GM23338 (cell line): ENCODE results near the gene UBXN4. TPM values are rescaled to one million over a fixed set of nuclear protein-coding genes. Genes with fewer than 3 reads are reported as not detected.
A peak's percentile ranks its signal among the peaks of the same experiment; 100 is the strongest.

Experiments used
- ATAC-seq: fragments of 200-7000 bp; cut with Tn5 transposase; 3 replicates; pipeline ENCODE4 v1.9.1; 2020
- DNase-seq: peaks from one replicate; pipeline ENCODE4 v3.0.0-alpha.2; 2015; ENCODE audit warnings: low spot score
- H2AFZ ChIP-seq: fragments of 200-600 bp; sonication (generic); 2 replicates; pipeline ENCODE4 v1.8.0; 2016; ENCODE audit warnings: antibody characterized with exemption, mild to moderate bottlenecking, moderate library complexity
- H3F3A ChIP-seq: fragments of 200-600 bp; sonication (generic); replicated peaks from 2 replicates; pipeline ENCODE4 v1.8.0; 2017; ENCODE audit warnings: antibody characterized with exemption, mixed run types, low read depth
- H3K27ac ChIP-seq: fragments of 200-600 bp; sonication (generic); 2 replicates; pipeline ENCODE4 v1.6.1; 2016; ENCODE audit warnings: low read depth
- H3K27me3 ChIP-seq: fragments of 200-600 bp; sonication (generic); 2 replicates; pipeline ENCODE4 v1.8.0; 2016; ENCODE audit warnings: mild to moderate bottlenecking, mixed run types, moderate library complexity; ENCODE audit not compliant: insufficient read depth
- H3K36me3 ChIP-seq: fragments of 200-600 bp; sonication (generic); 2 replicates; pipeline ENCODE4 v1.8.0; 2016; ENCODE audit warnings: mild to moderate bottlenecking; ENCODE audit not compliant: insufficient read depth
- H3K4me1 ChIP-seq: fragments of 200-600 bp; sonication (generic); 2 replicates; pipeline ENCODE4 v1.8.0; 2016; ENCODE audit warnings: mild to moderate bottlenecking, moderate library complexity; ENCODE audit not compliant: insufficient read depth
- H3K4me2 ChIP-seq: fragments of 200-600 bp; sonication (generic); 2 replicates; pipeline ENCODE4 v1.7.1; 2017; ENCODE audit warnings: mixed run types
- H3K4me3 ChIP-seq: fragments of 200-600 bp; sonication (generic); 2 replicates; pipeline ENCODE4 v1.6.1; 2016; ENCODE audit warnings: mixed run types
- H3K79me2 ChIP-seq: fragments of 200-600 bp; sonication (generic); replicated peaks from 2 replicates; pipeline ENCODE4 v1.8.0; 2017; ENCODE audit warnings: mild to moderate bottlenecking; ENCODE audit not compliant: insufficient read depth
- H3K9me2 ChIP-seq: fragments of 200-600 bp; sonication (generic); 2 replicates; pipeline ENCODE4 v1.8.0; 2017; ENCODE audit not compliant: insufficient read depth
- H4K20me1 ChIP-seq: fragments of 200-600 bp; sonication (generic); replicated peaks from 2 replicates; pipeline ENCODE4 v1.8.0; 2017; ENCODE audit warnings: mild to moderate bottlenecking; ENCODE audit not compliant: insufficient read depth
- H3K27ac Mint-ChIP-seq: 2 replicates; pipeline ENCODE4 v1.8.0; 2020; ENCODE audit warnings: inconsistent platforms, mild to moderate bottlenecking, moderate library complexity, mixed read lengths
- H3K27me3 Mint-ChIP-seq: 3 replicates; pipeline ENCODE4 v1.8.0; 2022; ENCODE audit warnings: low read depth, mild to moderate bottlenecking, moderate library complexity, mixed read lengths, inconsistent platforms; ENCODE audit not compliant: insufficient read depth, poor library complexity
- H3K36me3 Mint-ChIP-seq: 3 replicates; pipeline ENCODE4 v1.8.0; 2021; ENCODE audit warnings: low read depth, mild to moderate bottlenecking, inconsistent platforms, moderate library complexity, mixed read lengths
- H3K4me1 Mint-ChIP-seq: 3 replicates; pipeline ENCODE4 v1.8.0; 2020; ENCODE audit warnings: mild to moderate bottlenecking, inconsistent platforms, mixed read lengths
- H3K4me3 Mint-ChIP-seq: 3 replicates; pipeline ENCODE4 v1.8.0; 2021; ENCODE audit warnings: moderate library complexity, mild to moderate bottlenecking, inconsistent platforms, mixed read lengths
- H3K9me3 Mint-ChIP-seq: 3 replicates; pipeline ENCODE4 v1.8.0; 2020; ENCODE audit warnings: moderate library complexity, mild to moderate bottlenecking, inconsistent platforms, mixed read lengths
- CREB1 ChIP-seq: fragments of 250-450 bp; sonication (Bioruptor Pico); IDR thresholded peaks from 2 replicates; pipeline ENCODE4 v1.5.0; 2020; ENCODE audit warnings: low read depth, mild to moderate bottlenecking, moderate library complexity
- EZH2 ChIP-seq: fragments of 200-600 bp; sonication (generic); IDR thresholded peaks from one replicate; pipeline ENCODE4 v1.8.0; 2017; ENCODE audit warnings: antibody characterized with exemption, mild to moderate bottlenecking, low read depth; ENCODE audit not compliant: unreplicated experiment
- EZH2phosphoT487 ChIP-seq: fragments of 200-600 bp; sonication (generic); IDR thresholded peaks from one replicate; pipeline ENCODE4 v1.8.1; 2018; ENCODE audit warnings: antibody characterized with exemption; ENCODE audit not compliant: unreplicated experiment
- JUNB ChIP-seq: IDR thresholded peaks from one replicate; pipeline ENCODE4 v1.6.1; 2016; ENCODE audit warnings: antibody characterized with exemption; ENCODE audit not compliant: unreplicated experiment
- NANOG ChIP-seq: IDR thresholded peaks from 2 replicates; pipeline ENCODE4 v1.6.1; 2016; ENCODE audit warnings: antibody characterized with exemption, borderline replicate concordance
- POLR2AphosphoS5 ChIP-seq: IDR thresholded peaks from 2 replicates; pipeline ENCODE4 v1.6.1; 2016; ENCODE audit warnings: antibody characterized with exemption, low read depth
- STAT1 ChIP-seq: IDR thresholded peaks from one replicate; pipeline ENCODE4 v1.6.1; 2016; ENCODE audit warnings: antibody characterized with exemption; ENCODE audit not compliant: unreplicated experiment
- ZNF114 ChIP-seq: fragments of 250-450 bp; sonication (Bioruptor Pico); IDR thresholded peaks from 2 replicates; pipeline ENCODE4 v1.5.0; 2020; ENCODE audit warnings: mild to moderate bottlenecking, moderate library complexity
- ZNF331 ChIP-seq: fragments of 250-450 bp; sonication (Bioruptor Pico); IDR thresholded peaks from 2 replicates; pipeline ENCODE4 v1.5.0; 2020; ENCODE audit warnings: low read depth, mild to moderate bottlenecking, moderate library complexity
- polyA plus RNA-seq: library from polyadenylated mRNA; unstranded; fragments of >200 nt; fragmentation: Nextera tagmentation; extraction: Ambion mirVana; gene quantifications from 2 replicates; pipeline ENCODE4 v1.2.1, GENCODE V29; 2016
- total RNA-seq: library from RNA; depleted of rRNA; stranded (reverse); fragments of >200 nt; shearing (Covaris generic); gene quantifications from 2 replicates; pipeline ENCODE4 v1.2.3, GENCODE V29; 2014
- TF ChIP-seq, protein P1 (sequence below): fragments of 250-450 bp; sonication (Bioruptor Pico); IDR thresholded peaks from 2 replicates; pipeline ENCODE4 v1.5.0; 2020; ENCODE audit warnings: mild to moderate bottlenecking, moderate library complexity
- TF ChIP-seq, protein P2 (sequence below): IDR thresholded peaks from one replicate; pipeline ENCODE4 v1.6.1; 2018; ENCODE audit warnings: antibody characterized with exemption; ENCODE audit not compliant: unreplicated experiment
- TF ChIP-seq, protein P3 (sequence below), 2 experiments: fragments of 200-600 bp in 1 of 2; sonication (generic) in 1 of 2; conservative IDR thresholded peaks; 2 replicates each; pipeline versions ENCODE4 v1.5.1 to v1.6.1; 2016 to 2017; ENCODE audit warnings: antibody characterized with exemption in 2 of 2, low read depth in 2 of 2, mild to moderate bottlenecking in 2 of 2, moderate library complexity in 1 of 2
- TF ChIP-seq, protein P4 (sequence below): IDR thresholded peaks from 2 replicates; pipeline ENCODE4 v1.6.1; 2016; ENCODE audit warnings: antibody characterized with exemption

UBXN4 gene
- total and polyA plus RNA-seq, 2 experiments from 2014 or later = 57.6 to 226 TPM

DNA sequence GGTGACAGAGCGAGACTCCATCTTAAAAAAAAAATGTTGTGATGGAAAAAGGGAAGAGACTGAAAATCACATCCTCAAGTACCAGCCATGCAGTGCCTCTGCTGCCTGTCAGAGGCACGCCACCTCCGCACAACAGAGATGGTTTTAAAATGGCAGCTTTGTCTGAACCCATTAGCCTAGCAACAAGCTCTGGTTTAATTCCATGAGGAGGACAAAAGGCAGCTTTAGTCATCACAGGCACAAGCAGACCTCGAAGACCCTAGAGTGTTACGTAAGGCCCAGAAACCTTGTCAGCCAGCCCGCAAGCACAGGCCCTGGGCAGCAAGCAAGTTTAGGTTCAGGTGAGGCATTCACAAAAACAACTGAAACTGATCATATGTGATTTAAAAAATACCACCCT lies 84.9 kb downstream of the UBXN4 start:
- H3K27me3 ChIP-seq = no peaks in the 10 kb centered on the region
- H3K79me2 ChIP-seq = no peaks in the 10 kb centered on the region
- H3K4me1 Mint-ChIP-seq = no peaks in the 10 kb centered on the region
- no peak overlapping the region for H3K27ac Mint-ChIP-seq
- no peak overlapping the region for H3K4me3 ChIP-seq
- H3K27me3 Mint-ChIP-seq = no peaks in the 10 kb centered on the region
- H3K36me3 Mint-ChIP-seq = no peaks in the 10 kb centered on the region; the same call in 2 of the 3 replicates
- H2AFZ ChIP-seq = 0 out of 2 replicates have a peak overlapping the region, but pooled peaks have one; percentile 66
- H3K9me2 ChIP-seq = peaks cover 2% of the 10 kb centered on the region; the same call in 1 of the 2 replicates
- no peaks in the 10 kb centered on the region for H3K36me3 ChIP-seq
- DNase-seq (no peak), ATAC-seq (no peak)
- peaks cover 12% of the 10 kb centered on the region; the same call in 2 of the 3 replicates for H3K9me3 Mint-ChIP-seq
- no peak overlapping the region for H3K4me3 Mint-ChIP-seq
- H3F3A ChIP-seq = no peaks in the 10 kb centered on the region
- no peak overlapping the region for H3K4me2 ChIP-seq
- no peaks in the 10 kb centered on the region for H4K20me1 ChIP-seq
- TF ChIP-seq NANOG (no peak), STAT1 (no peak), EZH2phosphoT487 (no peak), POLR2AphosphoS5 (no peak), EZH2 (no peak), ZNF114 (CRISPR knock-in tag) (no peak), ZNF331 (CRISPR knock-in tag) (no peak), CREB1 (no peak), JUNB (no peak)
- TF ChIP-seq, protein P1, sequence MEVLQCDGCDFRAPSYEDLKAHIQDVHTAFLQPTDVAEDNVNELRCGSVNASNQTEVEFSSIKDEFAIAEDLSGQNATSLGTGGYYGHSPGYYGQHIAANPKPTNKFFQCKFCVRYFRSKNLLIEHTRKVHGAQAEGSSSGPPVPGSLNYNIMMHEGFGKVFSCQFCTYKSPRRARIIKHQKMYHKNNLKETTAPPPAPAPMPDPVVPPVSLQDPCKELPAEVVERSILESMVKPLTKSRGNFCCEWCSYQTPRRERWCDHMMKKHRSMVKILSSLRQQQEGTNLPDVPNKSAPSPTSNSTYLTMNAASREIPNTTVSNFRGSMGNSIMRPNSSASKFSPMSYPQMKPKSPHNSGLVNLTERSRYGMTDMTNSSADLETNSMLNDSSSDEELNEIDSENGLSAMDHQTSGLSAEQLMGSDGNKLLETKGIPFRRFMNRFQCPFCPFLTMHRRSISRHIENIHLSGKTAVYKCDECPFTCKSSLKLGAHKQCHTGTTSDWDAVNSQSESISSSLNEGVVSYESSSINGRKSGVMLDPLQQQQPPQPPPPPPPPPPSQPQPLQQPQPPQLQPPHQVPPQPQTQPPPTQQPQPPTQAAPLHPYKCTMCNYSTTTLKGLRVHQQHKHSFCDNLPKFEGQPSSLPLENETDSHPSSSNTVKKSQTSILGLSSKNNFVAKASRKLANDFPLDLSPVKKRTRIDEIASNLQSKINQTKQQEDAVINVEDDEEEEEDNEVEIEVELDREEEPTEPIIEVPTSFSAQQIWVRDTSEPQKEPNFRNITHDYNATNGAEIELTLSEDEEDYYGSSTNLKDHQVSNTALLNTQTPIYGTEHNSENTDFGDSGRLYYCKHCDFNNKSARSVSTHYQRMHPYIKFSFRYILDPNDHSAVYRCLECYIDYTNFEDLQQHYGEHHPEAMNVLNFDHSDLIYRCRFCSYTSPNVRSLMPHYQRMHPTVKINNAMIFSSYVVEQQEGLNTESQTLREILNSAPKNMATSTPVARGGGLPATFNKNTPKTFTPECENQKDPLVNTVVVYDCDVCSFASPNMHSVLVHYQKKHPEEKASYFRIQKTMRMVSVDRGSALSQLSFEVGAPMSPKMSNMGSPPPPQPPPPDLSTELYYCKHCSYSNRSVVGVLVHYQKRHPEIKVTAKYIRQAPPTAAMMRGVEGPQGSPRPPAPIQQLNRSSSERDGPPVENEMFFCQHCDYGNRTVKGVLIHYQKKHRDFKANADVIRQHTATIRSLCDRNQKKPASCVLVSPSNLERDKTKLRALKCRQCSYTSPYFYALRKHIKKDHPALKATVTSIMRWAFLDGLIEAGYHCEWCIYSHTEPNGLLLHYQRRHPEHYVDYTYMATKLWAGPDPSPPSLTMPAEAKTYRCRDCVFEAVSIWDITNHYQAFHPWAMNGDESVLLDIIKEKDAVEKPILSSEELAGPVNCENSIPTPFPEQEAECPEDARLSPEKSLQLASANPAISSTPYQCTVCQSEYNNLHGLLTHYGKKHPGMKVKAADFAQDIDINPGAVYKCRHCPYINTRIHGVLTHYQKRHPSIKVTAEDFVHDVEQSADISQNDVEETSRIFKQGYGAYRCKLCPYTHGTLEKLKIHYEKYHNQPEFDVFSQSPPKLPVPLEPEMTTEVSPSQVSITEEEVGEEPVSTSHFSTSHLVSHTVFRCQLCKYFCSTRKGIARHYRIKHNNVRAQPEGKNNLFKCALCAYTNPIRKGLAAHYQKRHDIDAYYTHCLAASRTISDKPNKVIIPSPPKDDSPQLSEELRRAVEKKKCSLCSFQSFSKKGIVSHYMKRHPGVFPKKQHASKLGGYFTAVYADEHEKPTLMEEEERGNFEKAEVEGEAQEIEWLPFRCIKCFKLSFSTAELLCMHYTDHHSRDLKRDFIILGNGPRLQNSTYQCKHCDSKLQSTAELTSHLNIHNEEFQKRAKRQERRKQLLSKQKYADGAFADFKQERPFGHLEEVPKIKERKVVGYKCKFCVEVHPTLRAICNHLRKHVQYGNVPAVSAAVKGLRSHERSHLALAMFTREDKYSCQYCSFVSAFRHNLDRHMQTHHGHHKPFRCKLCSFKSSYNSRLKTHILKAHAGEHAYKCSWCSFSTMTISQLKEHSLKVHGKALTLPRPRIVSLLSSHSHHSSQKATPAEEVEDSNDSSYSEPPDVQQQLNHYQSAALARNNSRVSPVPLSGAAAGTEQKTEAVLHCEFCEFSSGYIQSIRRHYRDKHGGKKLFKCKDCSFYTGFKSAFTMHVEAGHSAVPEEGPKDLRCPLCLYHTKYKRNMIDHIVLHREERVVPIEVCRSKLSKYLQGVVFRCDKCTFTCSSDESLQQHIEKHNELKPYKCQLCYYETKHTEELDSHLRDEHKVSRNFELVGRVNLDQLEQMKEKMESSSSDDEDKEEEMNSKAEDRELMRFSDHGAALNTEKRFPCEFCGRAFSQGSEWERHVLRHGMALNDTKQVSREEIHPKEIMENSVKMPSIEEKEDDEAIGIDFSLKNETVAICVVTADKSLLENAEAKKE (CRISPR knock-in tag) = no peak
- TF ChIP-seq, protein P2, sequence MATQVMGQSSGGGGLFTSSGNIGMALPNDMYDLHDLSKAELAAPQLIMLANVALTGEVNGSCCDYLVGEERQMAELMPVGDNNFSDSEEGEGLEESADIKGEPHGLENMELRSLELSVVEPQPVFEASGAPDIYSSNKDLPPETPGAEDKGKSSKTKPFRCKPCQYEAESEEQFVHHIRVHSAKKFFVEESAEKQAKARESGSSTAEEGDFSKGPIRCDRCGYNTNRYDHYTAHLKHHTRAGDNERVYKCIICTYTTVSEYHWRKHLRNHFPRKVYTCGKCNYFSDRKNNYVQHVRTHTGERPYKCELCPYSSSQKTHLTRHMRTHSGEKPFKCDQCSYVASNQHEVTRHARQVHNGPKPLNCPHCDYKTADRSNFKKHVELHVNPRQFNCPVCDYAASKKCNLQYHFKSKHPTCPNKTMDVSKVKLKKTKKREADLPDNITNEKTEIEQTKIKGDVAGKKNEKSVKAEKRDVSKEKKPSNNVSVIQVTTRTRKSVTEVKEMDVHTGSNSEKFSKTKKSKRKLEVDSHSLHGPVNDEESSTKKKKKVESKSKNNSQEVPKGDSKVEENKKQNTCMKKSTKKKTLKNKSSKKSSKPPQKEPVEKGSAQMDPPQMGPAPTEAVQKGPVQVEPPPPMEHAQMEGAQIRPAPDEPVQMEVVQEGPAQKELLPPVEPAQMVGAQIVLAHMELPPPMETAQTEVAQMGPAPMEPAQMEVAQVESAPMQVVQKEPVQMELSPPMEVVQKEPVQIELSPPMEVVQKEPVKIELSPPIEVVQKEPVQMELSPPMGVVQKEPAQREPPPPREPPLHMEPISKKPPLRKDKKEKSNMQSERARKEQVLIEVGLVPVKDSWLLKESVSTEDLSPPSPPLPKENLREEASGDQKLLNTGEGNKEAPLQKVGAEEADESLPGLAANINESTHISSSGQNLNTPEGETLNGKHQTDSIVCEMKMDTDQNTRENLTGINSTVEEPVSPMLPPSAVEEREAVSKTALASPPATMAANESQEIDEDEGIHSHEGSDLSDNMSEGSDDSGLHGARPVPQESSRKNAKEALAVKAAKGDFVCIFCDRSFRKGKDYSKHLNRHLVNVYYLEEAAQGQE = no peak
- TF ChIP-seq, protein P3, sequence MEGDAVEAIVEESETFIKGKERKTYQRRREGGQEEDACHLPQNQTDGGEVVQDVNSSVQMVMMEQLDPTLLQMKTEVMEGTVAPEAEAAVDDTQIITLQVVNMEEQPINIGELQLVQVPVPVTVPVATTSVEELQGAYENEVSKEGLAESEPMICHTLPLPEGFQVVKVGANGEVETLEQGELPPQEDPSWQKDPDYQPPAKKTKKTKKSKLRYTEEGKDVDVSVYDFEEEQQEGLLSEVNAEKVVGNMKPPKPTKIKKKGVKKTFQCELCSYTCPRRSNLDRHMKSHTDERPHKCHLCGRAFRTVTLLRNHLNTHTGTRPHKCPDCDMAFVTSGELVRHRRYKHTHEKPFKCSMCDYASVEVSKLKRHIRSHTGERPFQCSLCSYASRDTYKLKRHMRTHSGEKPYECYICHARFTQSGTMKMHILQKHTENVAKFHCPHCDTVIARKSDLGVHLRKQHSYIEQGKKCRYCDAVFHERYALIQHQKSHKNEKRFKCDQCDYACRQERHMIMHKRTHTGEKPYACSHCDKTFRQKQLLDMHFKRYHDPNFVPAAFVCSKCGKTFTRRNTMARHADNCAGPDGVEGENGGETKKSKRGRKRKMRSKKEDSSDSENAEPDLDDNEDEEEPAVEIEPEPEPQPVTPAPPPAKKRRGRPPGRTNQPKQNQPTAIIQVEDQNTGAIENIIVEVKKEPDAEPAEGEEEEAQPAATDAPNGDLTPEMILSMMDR (conservative IDR thresholded peaks at IDR 0.05; ENCODE audit: low read depth in 2 of 2) = no peak
- TF ChIP-seq, protein P4, sequence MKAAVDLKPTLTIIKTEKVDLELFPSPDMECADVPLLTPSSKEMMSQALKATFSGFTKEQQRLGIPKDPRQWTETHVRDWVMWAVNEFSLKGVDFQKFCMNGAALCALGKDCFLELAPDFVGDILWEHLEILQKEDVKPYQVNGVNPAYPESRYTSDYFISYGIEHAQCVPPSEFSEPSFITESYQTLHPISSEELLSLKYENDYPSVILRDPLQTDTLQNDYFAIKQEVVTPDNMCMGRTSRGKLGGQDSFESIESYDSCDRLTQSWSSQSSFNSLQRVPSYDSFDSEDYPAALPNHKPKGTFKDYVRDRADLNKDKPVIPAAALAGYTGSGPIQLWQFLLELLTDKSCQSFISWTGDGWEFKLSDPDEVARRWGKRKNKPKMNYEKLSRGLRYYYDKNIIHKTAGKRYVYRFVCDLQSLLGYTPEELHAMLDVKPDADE = no peak
- no peaks in the 10 kb centered on the region for H3K4me1 ChIP-seq
- H3K27ac ChIP-seq = no peak overlapping the region
